Chondrocyte (in vitro differentiated cells): ENCODE results near the gene CPEB4. TPM values are rescaled to one million over a fixed set of nuclear protein-coding genes. Genes with fewer than 3 reads are reported as not detected.

Experiments used
- DNase-seq: peaks from one replicate; pipeline ENCODE4 v3.0.0; 2021; ENCODE audit warnings: mixed read lengths, low spot score
- H3K27ac Mint-ChIP-seq: one replicate; pipeline ENCODE4 v1.8.0; 2021; ENCODE audit warnings: mild to moderate bottlenecking, moderate library complexity, mixed read lengths; ENCODE audit not compliant: unreplicated experiment
- H3K27me3 Mint-ChIP-seq: 2 replicates; pipeline ENCODE4 v1.8.0; 2021; ENCODE audit warnings: low read depth, mixed read lengths
- H3K36me3 Mint-ChIP-seq: 2 replicates; pipeline ENCODE4 v1.8.0; 2021; ENCODE audit warnings: low read depth, mixed read lengths
- H3K4me1 Mint-ChIP-seq: 2 replicates; pipeline ENCODE4 v1.8.0; 2021; ENCODE audit warnings: low read depth, mild to moderate bottlenecking, mixed read lengths
- H3K4me3 Mint-ChIP-seq: one replicate; pipeline ENCODE4 v1.8.0; 2021; ENCODE audit warnings: mild to moderate bottlenecking, moderate library complexity, mixed read lengths; ENCODE audit not compliant: unreplicated experiment
- H3K9me3 Mint-ChIP-seq: 2 replicates; pipeline ENCODE4 v1.8.0; 2021; ENCODE audit warnings: low read depth, mixed read lengths
- CTCF ChIP-seq: fragments of 200-600 bp; sonication (generic); IDR thresholded peaks from 2 replicates; pipeline ENCODE4 v1.5.0; 2021; ENCODE audit warnings: antibody characterized with exemption, mild to moderate bottlenecking, moderate library complexity
- total RNA-seq: library from RNA; stranded (reverse); gene quantifications from 3 replicates; pipeline ENCODE4 v1.2.1, GENCODE V29; 2021

The CPEB4 gene
- total RNA-seq, 1 donor from 2014 or later, result 27.1 TPM

DNA sequence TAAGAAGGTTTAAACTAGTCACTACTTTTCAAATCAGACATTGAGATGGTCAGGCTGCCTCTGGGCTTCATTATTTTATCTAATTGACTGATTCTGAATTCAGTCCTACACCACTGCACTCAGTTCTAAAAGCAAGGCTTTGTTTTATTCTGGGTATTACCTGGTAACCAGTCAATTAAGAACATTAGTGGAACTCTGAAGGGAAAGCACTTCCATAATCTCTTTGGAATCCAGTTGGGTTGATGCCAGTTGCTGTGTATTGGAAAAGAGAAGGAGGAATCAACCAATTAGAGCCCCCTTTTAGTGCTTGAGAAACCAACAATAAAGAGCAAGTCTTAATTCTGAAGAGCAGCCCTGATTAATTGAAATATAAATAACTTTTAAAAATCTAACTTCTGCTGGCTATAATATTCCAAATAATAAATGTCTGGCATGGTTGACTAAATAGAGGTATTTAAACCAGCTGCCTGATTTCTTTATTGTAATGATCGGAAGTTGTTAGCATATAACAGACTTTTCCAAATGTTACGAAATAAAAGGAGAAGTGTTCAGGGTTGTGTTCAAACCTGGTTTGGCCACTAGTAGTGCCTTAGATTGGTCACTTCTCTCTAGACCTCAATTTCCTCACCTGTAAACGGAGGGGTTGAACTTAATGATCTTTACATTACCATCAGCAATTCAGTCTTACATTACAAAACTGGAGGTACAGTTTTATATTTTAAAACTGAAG lies 32.0 kb downstream of the CPEB4 start:
- Mint-ChIP-seq H3K4me1 (peaks cover 27% of the 10 kb centered on the region), H3K4me3 (no peak overlapping the region), H3K27ac (peak overlapping the region; percentile 66), H3K36me3 (no peaks in the 10 kb centered on the region), H3K27me3 (no peaks in the 10 kb centered on the region), H3K9me3 (no peaks in the 10 kb centered on the region)
- no peak for TF ChIP-seq CTCF
- DNase-seq, result no peak

GRCh38 chr5:173920866-173921555 lies 32.9 kb downstream of the CPEB4 start:
- no peak overlapping the region for H3K4me3 Mint-ChIP-seq
- H3K27ac Mint-ChIP-seq, result peak overlapping the region; percentile 66
- no peak for DNase-seq
- H3K9me3 Mint-ChIP-seq, result no peaks in the 10 kb centered on the region
- H3K4me1 Mint-ChIP-seq, result peaks cover 29% of the 10 kb centered on the region
- H3K27me3 Mint-ChIP-seq, result no peaks in the 10 kb centered on the region
- H3K36me3 Mint-ChIP-seq, result no peaks in the 10 kb centered on the region
- TF ChIP-seq CTCF, result no peak

- Mint-ChIP-seq H3K4me3 (no peak overlapping the region), H3K9me3 (no peaks in the 10 kb centered on the region), H3K36me3 (no peaks in the 10 kb centered on the region), H3K27ac (no peak overlapping the region), H3K27me3 (no peaks in the 10 kb centered on the region), H3K4me1 (peaks cover 38% of the 10 kb centered on the region)
- TF ChIP-seq CTCF, result no peak
- DNase-seq, result no peak
Observed at GRCh38 chr5:173922527-173922926, 34.4 kb downstream of the CPEB4 start.

GRCh38 chr5:173923218-173924095 lies 35.3 kb downstream of the CPEB4 start:
- no peak for TF ChIP-seq CTCF

GRCh38 chr5:173924899-173925298 lies 36.8 kb downstream of the CPEB4 start:
- H3K36me3 Mint-ChIP-seq, result no peaks in the 10 kb centered on the region
- H3K9me3 Mint-ChIP-seq, result no peaks in the 10 kb centered on the region
- TF ChIP-seq CTCF, result no peak
- H3K4me3 Mint-ChIP-seq, result no peak overlapping the region
- no peak for DNase-seq
- peak overlapping the region; percentile 24 for H3K27ac Mint-ChIP-seq
- no peaks in the 10 kb centered on the region for H3K27me3 Mint-ChIP-seq
- peaks cover 43% of the 10 kb centered on the region for H3K4me1 Mint-ChIP-seq

More at GRCh38 chr5:173923218-173924095, 35.3 kb downstream of the CPEB4 start:
- peak overlapping the region; percentile 92 for H3K27ac Mint-ChIP-seq
- H3K27me3 Mint-ChIP-seq, result no peaks in the 10 kb centered on the region
- no peaks in the 10 kb centered on the region for H3K9me3 Mint-ChIP-seq
- H3K36me3 Mint-ChIP-seq, result no peaks in the 10 kb centered on the region
- peak overlapping the region; percentile 46 for H3K4me3 Mint-ChIP-seq
- peaks cover 43% of the 10 kb centered on the region for H3K4me1 Mint-ChIP-seq
- DNase-seq, result no peak
